HepG2 (cell line): ENCODE data around the gene UBE2M. TPM values are rescaled to one million over a fixed set of nuclear protein-coding genes. Genes with fewer than 3 reads are reported as not detected.

Experiments
- CERS6 ChIP-seq: sonication (generic); formaldehyde crosslinking; IDR thresholded peaks from 2 replicates; pipeline ENCODE4 v1.5.0; 2020; ENCODE audit warnings: missing genetic modification reagents
- IKZF1 ChIP-seq: fragments of 450-650 bp; IDR thresholded peaks from 2 replicates; pipeline ENCODE4 v1.7.1; 2016
- KDM1A ChIP-seq: IDR thresholded peaks from 2 replicates; pipeline ENCODE4 v1.6.1; 2016; ENCODE audit warnings: missing compliant biosample characterization
- KLF13 ChIP-seq: sonication (generic); formaldehyde crosslinking; IDR thresholded peaks from 2 replicates; pipeline ENCODE4 v1.4.0; 2020; ENCODE audit warnings: mild to moderate bottlenecking, missing genetic modification reagents
- NFE2L2 ChIP-seq: fragments of 150-350 bp; IDR thresholded peaks from 2 replicates; pipeline ENCODE4 v1.6.1; 2014; ENCODE audit warnings: low read length
- REL ChIP-seq: sonication (generic); formaldehyde crosslinking; conservative IDR thresholded peaks from 2 replicates; pipeline ENCODE4 v1.8.0; 2022; ENCODE audit warnings: mild to moderate bottlenecking, missing genetic modification reagents, moderate library complexity
- SKI ChIP-seq: fragments of 450-650 bp; IDR thresholded peaks from one replicate; pipeline ENCODE4 v1.6.1; 2018; ENCODE audit warnings: mild to moderate bottlenecking; ENCODE audit not compliant: partially characterized antibody
- YY1 ChIP-seq: IDR thresholded peaks from 2 replicates; pipeline ENCODE4 v1.6.1; 2011; ENCODE audit warnings: low read length, low read depth, moderate library complexity, mild to moderate bottlenecking; ENCODE audit not compliant: insufficient read depth, insufficient replicate concordance
- ZBTB20 ChIP-seq: sonication (generic); formaldehyde crosslinking; IDR thresholded peaks from 2 replicates; pipeline ENCODE4 v1.8.1; 2023; ENCODE audit warnings: missing genetic modification reagents, low read depth, mild to moderate bottlenecking, borderline replicate concordance
- ZNF292 ChIP-seq: sonication (generic); formaldehyde crosslinking; IDR thresholded peaks from 2 replicates; pipeline ENCODE4 v1.8.1; 2022; ENCODE audit warnings: mild to moderate bottlenecking, low read depth, missing genetic modification reagents, borderline replicate concordance
- ZNF597 ChIP-seq: sonication (generic); formaldehyde crosslinking; IDR thresholded peaks from 2 replicates; pipeline ENCODE4 v1.5.0; 2020; ENCODE audit warnings: missing genetic modification reagents
- ZNF644 ChIP-seq: IDR thresholded peaks from 2 replicates; pipeline ENCODE4 v1.6.1; 2016; ENCODE audit warnings: low read depth
- ZNF670 ChIP-seq: sonication (generic); formaldehyde crosslinking; IDR thresholded peaks from 2 replicates; pipeline ENCODE4 v1.8.0; 2022; ENCODE audit warnings: mild to moderate bottlenecking, missing genetic modification reagents, borderline replicate concordance
- polyA plus RNA-seq, 8 experiments: library from polyadenylated mRNA; depleted of rRNA in 3 of 8; stranded (reverse) in 7 of 8; unstranded in 1 of 8; fragments of >200 nt; fragmentation: Illumina TruSeq in 4 of 8; extraction: Trizol in 4 of 8; gene quantifications; 2 replicates each; pipeline versions ENCODE4 v1.2.1 to v1.2.3, GENCODE V29; 2011 to 2016; ENCODE audit warnings: low read depth in 4 of 8, missing spikeins in 1 of 8, mixed read lengths in 1 of 8; ENCODE audit not compliant: insufficient read depth in 1 of 8
- total RNA-seq, 5 experiments: library from RNA; depleted of rRNA; stranded (reverse); fragments of >200 nt; fragmentation: Illumina TruSeq; extraction: Trizol; gene quantifications; 2 replicates each; pipeline ENCODE4 v1.2.3, GENCODE V29; 2016; ENCODE audit warnings: low read depth in 1 of 5
- TF ChIP-seq, protein P1 (sequence below): sonication (generic); formaldehyde crosslinking; IDR thresholded peaks from 2 replicates; pipeline ENCODE4 v1.4.0; 2020; ENCODE audit warnings: missing genetic modification reagents
- TF ChIP-seq, protein P2 (sequence below): sonication (generic); formaldehyde crosslinking; IDR thresholded peaks from 2 replicates; pipeline ENCODE4 v1.8.0; 2022; ENCODE audit warnings: mild to moderate bottlenecking, missing genetic modification reagents, borderline replicate concordance

UBE2M gene
- total and polyA plus RNA-seq, 2 of the 13 experiments (the other 11 are each of a cell fraction or from before 2014, with no cell fraction given) = 36.2 to 50.3 TPM

GRCh38 chr19:58513694-58514563 is 44.5 kb downstream of the UBE2M start (continued):
- TF ChIP-seq CERS6 (CRISPR knock-in tag) (no peak), KDM1A (CRISPR knock-in tag) (no peak), KLF13 (CRISPR knock-in tag) (no peak), ZNF644 (no peak), NFE2L2 (no peak), ZNF292 (CRISPR knock-in tag) (no peak), ZNF670 (0 out of 2 replicates have a peak, but pooled peaks have one; percentile 14), ZNF597 (CRISPR knock-in tag) (no peak), SKI (peak; percentile 22), ZBTB20 (CRISPR knock-in tag) (peak; percentile 80), REL (CRISPR knock-in tag) (no peak; the same call in 1 of the 2 replicates), YY1 (peak; percentile 80), IKZF1 (no peak)
- TF ChIP-seq, protein P1, sequence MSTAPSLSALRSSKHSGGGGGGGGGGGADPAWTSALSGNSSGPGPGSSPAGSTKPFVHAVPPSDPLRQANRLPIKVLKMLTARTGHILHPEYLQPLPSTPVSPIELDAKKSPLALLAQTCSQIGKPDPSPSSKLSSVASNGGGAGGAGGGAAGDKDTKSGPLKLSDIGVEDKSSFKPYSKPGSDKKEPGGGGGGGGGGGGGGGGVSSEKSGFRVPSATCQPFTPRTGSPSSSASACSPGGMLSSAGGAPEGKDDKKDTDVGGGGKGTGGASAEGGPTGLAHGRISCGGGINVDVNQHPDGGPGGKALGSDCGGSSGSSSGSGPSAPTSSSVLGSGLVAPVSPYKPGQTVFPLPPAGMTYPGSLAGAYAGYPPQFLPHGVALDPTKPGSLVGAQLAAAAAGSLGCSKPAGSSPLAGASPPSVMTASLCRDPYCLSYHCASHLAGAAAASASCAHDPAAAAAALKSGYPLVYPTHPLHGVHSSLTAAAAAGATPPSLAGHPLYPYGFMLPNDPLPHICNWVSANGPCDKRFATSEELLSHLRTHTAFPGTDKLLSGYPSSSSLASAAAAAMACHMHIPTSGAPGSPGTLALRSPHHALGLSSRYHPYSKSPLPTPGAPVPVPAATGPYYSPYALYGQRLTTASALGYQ (CRISPR knock-in tag) = no peak; the same call in 1 of the 2 replicates
- TF ChIP-seq, protein P2, sequence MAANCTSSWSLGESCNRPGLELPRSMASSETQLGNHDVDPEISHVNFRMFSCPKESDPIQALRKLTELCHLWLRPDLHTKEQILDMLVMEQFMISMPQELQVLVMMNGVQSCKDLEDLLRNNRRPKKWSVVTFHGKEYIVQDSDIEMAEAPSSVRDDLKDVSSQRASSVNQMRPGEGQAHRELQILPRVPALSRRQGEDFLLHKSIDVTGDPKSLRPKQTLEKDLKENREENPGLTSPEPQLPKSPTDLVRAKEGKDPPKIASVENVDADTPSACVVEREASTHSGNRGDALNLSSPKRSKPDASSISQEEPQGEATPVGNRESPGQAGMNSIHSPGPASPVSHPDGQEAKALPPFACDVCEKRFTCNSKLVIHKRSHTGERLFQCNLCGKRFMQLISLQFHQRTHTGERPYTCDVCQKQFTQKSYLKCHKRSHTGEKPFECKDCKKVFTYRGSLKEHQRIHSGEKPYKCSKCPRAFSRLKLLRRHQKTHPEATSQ = no peak
